Measurements from ENCODE around the gene PARD3.
"Not testable (repeated sequence)": the region's sequence is repeated elsewhere in the genome, so short reads cannot be mapped to it uniquely, and the experiment has no call there.

The PARD3 gene

DNA sequence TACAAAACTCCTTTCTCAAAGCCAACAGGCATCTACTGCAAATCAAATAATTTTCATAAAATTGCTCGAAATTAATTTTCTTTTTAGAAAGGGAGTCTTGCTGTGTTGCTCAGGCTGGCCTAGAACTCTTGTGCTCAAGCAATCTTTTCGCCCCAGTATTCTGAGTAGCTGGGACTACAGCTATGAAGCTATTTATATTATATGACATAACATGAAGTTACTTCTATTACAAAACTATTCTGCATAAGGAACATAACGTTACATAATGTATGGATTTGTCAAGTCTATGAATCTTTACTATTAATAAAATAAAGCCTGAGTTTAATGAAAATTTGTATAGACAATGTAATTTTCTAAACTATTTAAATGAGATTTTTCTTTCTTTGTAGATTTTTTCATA, 415.0 kb downstream of the PARD3 start:
- no peak for DNase-seq

GRCh38 chr10:34399013-34399412, 416.1 kb downstream of the PARD3 start:
- no peak for DNase-seq

- no peak for DNase-seq
Measured at GRCh38 chr10:34397324-34397723, 417.8 kb downstream of the PARD3 start.

- DNase-seq: no peak
Measured at GRCh38 chr10:34396663-34397062, 418.4 kb downstream of the PARD3 start.

DNA sequence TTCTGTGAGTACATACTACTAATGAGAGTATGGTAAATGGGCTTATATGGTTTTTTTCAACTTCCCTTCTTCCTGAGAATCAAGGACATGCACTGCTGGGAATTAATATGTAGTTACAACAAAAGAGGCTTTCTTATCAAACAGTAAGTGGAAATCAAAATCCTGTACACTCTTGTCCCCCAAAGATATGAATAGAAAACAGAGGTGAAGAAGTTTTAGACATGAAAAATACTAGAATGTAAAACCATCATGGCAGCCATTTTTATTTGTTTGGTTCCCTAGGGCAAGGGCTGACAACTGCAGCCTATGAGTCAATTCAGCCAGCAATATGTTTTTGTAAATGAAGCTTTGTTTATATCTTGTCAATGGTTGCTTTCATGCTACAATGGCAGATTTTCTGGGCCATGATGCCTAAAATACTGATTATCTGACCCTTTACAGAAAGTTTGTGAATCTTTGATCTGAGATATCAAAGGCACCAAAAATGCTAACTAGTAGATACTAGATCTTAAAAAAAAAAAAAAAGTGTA, 422.4 kb downstream of the PARD3 start:
- DNase-seq: no peak

DNA sequence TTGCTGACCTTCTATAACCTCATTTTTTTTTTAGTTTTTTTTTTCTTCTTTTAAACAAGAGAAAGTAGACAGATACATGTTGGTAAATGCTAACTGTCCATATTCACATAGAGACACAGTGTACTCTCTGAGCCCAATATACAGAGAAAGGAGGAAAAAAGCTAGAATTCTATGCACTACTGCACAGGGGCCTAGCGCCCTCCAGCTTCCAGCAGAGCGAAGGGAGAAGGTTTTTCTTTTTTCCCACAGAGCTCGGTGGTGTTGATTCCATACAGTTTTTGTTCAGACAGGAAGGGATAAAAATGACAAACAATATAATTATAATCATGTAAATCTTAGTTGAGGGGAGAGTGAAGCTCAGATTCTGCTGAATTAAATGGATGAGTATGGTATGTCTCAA, 423.9 kb downstream of the PARD3 start:
- DNase-seq: not testable (repeated sequence)

- DNase-seq: no peak
Measured at GRCh38 chr10:34389801-34390200, 425.3 kb downstream of the PARD3 start.

DNA sequence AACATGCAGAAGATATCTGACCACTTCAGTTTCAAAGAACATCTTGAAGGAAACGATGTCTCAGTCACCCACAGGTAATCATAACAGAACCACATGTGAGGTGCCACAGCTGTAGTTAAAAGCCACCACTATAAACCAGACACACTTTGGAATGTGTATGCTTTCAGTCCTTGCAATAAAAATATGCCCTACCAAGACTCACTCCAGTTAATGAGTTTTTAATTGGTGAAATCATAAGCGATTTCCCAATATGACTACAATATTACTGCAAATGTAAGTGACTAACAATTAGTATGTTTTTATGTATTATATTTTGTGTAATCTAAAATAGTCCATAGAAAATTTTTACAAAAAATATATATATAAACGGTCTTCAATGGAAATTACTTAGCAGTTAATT, 428.2 kb downstream of the PARD3 start:
- DNase-seq: no peak

DNA sequence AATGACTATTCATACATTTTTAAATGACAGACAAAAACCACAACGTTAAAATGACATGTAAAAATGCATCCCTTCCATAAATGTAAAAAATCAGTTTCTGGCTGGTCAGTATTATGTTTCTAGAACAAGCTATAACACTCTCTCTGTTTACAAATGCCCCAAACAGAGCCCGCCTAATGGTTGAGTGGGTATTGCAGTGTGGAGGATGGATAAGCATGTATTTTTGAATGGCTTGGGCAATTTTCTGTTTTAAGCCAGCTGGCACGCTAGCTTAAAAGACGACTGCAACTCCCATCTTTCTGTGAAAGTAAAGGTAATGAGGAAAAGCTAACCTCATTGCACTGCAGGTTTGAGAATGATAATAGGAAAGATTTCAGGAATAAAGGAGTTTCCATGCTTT, 430.7 kb downstream of the PARD3 start:
- no peak for DNase-seq

DNA sequence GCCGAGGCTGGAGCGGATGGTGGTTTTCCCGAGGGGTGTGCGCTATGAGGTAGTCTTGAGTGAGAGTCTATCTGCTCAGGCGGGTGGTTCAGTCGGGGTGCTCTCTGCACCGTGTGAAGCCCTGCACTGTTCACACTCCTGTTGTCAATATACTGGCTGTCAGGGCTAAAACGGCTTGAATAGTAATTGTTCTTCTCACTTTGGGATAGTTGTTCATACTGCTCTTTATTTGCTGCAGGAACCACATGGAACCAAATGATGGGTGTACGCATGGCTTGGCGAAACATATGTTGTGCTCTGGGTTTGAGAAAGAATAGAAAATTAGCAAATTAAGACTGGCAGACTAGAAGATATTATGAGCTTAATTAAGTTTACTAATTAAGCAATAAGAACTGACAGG, 432.5 kb downstream of the PARD3 start:
- DNase-seq: no peak

GRCh38 chr10:34380856-34381255, 434.2 kb downstream of the PARD3 start:
- DNase-seq: no peak

DNA sequence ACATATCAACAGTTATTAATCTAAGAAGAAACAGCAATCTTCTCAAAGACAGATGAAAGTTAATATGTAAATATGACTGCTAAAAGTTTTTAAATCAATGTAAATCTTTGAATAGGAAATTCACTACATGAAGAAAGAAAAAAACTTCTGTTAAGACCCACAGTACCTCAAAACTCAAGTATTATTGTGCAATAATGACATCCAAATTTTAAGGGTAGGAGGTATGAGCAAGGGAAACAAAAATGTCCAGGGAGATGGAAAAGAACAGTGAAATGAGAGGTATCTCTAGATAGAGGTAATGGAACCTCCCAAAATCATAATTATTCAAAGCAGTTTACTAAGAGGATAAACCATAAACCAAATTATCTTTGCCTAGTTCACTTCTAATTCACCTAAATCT, 436.8 kb downstream of the PARD3 start:
- DNase-seq: no peak

DNA sequence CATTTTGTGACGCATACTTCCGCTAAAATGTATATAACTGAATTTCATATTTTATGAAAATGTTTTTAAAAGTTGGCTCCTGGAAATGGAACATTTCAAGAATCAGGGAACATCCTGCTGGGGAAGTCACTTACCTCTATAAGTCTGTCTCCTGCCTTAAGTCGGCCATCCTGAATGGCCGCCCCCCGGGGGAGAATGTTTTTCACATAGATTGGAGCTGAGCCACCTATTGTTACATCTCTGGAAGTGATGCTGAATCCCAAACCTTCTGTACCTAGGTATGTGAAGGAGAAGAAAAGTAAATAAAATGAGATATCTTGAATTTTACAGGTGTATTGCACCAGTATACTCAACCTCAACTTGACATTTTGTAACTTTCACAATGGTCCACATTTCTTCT, 437.3 kb downstream of the PARD3 start:
- DNase-seq: no peak

GRCh38 chr10:34374356-34375045, 440.6 kb downstream of the PARD3 start:
- DNase-seq: no peak

DNA sequence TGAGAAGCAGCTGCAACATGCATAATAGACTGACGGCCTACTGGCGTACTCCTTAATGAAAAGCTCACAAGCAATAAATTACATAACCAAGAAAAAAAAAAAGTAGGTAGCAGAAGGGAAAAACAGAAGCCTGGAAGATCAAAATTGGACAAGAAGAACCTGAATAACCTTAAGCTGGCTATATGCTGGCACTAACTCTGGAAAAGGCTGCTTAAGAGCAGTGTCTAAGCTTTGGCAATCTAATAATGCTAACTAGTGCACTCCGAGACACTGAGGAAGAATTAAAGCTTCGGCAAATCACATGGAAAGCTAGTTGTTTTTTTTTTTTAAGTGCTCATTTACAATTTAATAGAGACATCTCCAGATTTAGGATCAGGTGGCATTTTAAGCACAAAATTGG, 441.9 kb downstream of the PARD3 start:
- no peak for DNase-seq

GRCh38 chr10:34372509-34372908, 442.6 kb downstream of the PARD3 start:
- DNase-seq: no peak

DNA sequence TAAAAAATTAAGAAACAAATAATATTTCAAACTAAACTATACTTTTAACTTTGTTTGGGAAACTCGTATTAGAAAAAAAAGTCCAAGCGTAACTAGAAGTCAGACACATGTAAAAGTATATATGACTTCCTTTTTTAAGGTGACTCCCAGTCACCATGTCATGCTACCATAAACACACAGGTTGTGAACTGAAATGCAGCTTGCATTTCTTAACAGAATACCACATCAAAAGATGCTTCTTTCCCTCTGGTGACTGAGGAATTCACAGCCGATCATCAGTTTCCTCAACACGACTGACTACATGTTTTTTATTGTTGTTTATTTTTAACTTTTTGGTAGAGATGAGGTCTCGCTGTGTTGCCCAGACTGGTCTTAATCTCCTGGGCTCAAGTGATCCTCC, 445.0 kb downstream of the PARD3 start:
- no peak for DNase-seq

DNA sequence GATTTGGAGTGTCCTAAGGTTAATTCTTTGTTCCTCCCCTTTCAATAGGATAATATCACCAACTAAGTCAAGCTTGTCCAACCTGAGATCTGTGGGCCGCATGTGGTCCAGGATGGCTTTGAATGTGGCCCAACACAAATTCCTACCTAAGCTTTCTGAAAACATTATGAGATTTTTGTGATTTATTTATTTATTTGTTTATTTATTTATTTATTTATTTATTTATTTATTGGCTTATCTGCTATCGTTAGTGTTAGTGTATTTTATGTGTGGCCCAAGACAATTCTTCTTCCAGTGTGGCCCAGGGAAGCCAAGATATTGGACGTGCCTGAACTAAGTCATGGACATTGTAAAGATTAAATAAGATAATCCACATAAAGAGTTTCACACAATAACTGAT, 446.0 kb downstream of the PARD3 start:
- DNase-seq: no peak

- DNase-seq: no peak
Measured at GRCh38 chr10:34364253-34365037, 450.7 kb downstream of the PARD3 start.

- DNase-seq: no peak
Measured at GRCh38 chr10:34360984-34361383, 454.1 kb downstream of the PARD3 start.

DNA sequence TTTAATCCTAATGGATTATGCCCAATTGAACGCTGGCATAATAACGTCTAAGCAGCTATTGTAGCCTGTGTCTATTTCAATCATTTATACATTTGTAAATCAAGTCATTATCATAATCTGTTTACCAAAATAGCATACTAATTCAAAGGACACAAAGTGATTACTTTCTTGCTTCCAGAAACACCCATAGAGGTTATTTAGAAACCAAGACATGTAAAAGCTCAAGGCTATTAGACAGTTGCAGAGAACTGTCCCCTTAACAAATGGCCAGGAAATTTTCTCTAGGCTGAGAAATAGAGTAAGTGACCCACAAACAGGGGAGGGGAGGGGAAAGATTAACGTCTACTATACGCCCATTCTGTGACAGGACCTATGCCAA, 455.7 kb downstream of the PARD3 start:
- DNase-seq: no peak

GRCh38 chr10:34358729-34359434, 456.2 kb downstream of the PARD3 start:
- DNase-seq: no peak

DNA sequence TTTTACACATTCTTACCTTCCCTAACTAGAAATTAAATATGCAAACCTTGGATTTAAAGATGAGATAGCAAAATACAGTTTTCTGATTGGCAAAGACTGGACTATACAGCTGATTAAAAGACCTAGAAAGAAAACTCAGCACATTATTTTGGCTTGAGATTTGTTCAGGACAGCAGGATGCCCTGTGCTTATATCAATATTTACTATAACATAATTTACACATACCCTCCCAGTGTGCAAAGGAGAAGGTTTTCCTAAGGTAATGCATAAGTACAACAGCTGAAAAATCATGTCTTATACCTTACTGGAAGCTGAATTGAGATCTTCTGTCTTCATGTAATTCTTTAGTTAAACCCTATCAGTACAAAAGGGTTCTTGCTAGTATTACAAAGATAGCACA, 458.6 kb downstream of the PARD3 start:
- no peak for DNase-seq

DNA sequence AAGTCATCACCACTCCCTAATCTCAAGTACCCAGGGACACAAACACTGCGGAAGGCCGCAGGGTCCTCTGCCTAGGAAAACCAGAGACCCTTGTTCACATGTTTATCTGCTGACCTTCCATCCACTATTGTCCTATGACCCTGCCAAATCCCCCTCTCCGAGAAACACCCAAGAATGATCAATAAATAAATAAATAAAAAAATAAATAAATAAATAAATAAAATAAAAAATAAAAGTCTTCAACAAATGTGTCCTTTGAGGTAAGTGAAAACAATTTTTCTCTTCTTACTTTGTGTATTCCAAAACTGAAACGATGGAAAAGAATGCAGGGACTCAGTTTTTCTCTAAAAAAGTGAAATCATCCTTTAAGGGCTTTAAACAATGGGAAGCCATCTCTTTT, 461.6 kb downstream of the PARD3 start:
- DNase-seq: not testable (repeated sequence)

All from NCI-H510A treated with DMSO at 0.1 percent for 48 hours (cell line).